Uterus (tissue), 4 donors: Measurements from ENCODE around the gene TCF3. TPM values are rescaled to one million over a fixed set of nuclear protein-coding genes. Genes with fewer than 3 reads are reported as not detected.

Source experiments
- DNase-seq, 2 donors: peaks; one replicate each; pipeline ENCODE4 v3.0.0-alpha.2; 2019 to 2020
- H3K27ac ChIP-seq, 2 donors: fragments of 200-600 bp; sonication (generic); 1 replicate in 1 of 2; 2 replicates in 1 of 2; pipeline ENCODE4 v1.5.1; 2016 to 2018
- H3K27me3 ChIP-seq, 2 donors: fragments of 200-600 bp; sonication (generic); one replicate each; pipeline ENCODE4 v1.5.1; 2018 to 2019; ENCODE audit warnings: control low read depth in 1 of 2
- H3K36me3 ChIP-seq, 2 donors: fragments of 200-600 bp; sonication (generic); one replicate each; pipeline ENCODE4 v1.5.1; 2019; ENCODE audit warnings: control low read depth in 1 of 2
- H3K4me1 ChIP-seq, 2 donors: fragments of 200-600 bp; sonication (generic); one replicate each; pipeline ENCODE4 v1.5.1; 2018 to 2019; ENCODE audit warnings: control low read depth in 1 of 2
- H3K4me3 ChIP-seq, 2 donors: fragments of 200-600 bp; sonication (generic); 1 replicate in 1 of 2; 2 replicates in 1 of 2; pipeline ENCODE4 v1.5.1; 2018 to 2019; ENCODE audit warnings: mild to moderate bottlenecking in 1 of 2
- H3K9me3 ChIP-seq, 2 donors: fragments of 200-600 bp; sonication (generic); one replicate each; pipeline ENCODE4 v1.5.1; 2019; ENCODE audit warnings: control low read depth in 1 of 2
- POLR2A ChIP-seq, 2 donors: fragments of 450-650 bp; IDR thresholded peaks; one replicate each; pipeline ENCODE4 v1.6.1; 2016; ENCODE audit warnings: antibody characterized with exemption in 2 of 2, mild to moderate bottlenecking in 1 of 2, moderate library complexity in 1 of 2
- intact Hi-C: fragments of 100-400 bp; cut with DNase I; formaldehyde crosslinking; loops from one replicate; pipeline ENCODE4 v1.15.1; 2023; ENCODE audit warnings: low total_unique reads
- total RNA-seq, 4 donors: library from RNA; depleted of rRNA in 3 of 4; stranded (reverse); fragments of >200 nt in 3 of 4; gene quantifications; one replicate each; pipeline versions ENCODE4 v1.1.0 to v1.2.4, GENCODE V29; 2014 to 2023
- TF ChIP-seq, protein P1 (sequence below), 4 experiments: fragments of 200-600 bp in 2 of 4; fragments of 450-650 bp in 2 of 4; sonication (generic) in 2 of 4; IDR thresholded peaks; one replicate each; pipeline ENCODE4 v1.5.1; 2016 to 2019; ENCODE audit warnings: antibody characterized with exemption in 4 of 4, mild to moderate bottlenecking in 2 of 4, moderate library complexity in 1 of 4
- donor health status: DM: yes; HTN: yes; CAD: no.

The TCF3 gene
- total RNA-seq, 4 donors from 2014 or later = 15.6 to 132 (median 65.7) TPM

DNA sequence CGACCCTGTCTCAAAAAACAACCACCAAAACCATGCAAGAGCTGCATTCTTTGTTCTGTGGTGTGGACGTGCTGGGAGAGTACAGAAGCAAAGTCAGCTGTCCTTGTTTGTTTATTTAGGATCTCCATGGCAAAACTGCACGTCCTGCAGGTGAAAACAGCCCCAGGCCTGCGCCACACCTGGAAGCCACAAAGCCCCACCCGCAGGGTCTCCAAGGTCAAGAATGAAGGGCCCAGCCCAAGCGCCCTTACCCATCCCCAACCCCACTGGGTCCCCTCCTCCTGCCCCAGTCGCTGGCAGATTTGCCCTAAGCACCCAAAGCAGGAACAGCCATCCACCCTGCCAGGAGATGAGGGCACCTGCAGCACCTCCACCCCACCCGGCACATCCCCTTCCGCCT lies 70.2 kb downstream of the TCF3 start:
- DNase-seq = no peak

DNA sequence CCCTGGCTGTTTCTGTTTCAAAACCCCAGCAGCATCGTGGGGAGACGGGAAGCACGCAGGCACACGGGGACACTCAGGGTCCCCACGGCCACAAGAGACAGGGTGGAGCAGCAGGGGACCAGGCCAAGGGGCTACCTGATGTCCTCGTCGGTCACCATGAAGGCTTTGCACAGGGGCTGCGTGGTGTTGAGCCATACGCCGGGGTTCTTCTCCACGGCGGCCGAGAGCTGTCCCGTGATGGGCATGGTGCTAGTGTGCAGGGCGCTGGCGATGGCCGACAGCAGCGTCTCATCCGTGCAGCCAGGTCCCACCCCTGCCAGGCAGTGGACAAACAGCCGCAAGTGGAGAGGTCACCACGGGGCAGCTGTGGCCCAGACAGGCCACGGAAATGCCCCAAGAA lies 71.5 kb downstream of the TCF3 start:
- TF ChIP-seq POLR2A (IDR thresholded peaks at IDR 0.05) = no peak
- TF ChIP-seq, protein P1, sequence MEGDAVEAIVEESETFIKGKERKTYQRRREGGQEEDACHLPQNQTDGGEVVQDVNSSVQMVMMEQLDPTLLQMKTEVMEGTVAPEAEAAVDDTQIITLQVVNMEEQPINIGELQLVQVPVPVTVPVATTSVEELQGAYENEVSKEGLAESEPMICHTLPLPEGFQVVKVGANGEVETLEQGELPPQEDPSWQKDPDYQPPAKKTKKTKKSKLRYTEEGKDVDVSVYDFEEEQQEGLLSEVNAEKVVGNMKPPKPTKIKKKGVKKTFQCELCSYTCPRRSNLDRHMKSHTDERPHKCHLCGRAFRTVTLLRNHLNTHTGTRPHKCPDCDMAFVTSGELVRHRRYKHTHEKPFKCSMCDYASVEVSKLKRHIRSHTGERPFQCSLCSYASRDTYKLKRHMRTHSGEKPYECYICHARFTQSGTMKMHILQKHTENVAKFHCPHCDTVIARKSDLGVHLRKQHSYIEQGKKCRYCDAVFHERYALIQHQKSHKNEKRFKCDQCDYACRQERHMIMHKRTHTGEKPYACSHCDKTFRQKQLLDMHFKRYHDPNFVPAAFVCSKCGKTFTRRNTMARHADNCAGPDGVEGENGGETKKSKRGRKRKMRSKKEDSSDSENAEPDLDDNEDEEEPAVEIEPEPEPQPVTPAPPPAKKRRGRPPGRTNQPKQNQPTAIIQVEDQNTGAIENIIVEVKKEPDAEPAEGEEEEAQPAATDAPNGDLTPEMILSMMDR (IDR thresholded peaks at IDR 0.05) = no peak
- H3K36me3 ChIP-seq = no peaks in the 10 kb centered on the region
- H3K27me3 ChIP-seq = no peaks in the 10 kb centered on the region
- no peak for DNase-seq
- H3K9me3 ChIP-seq = no peaks in the 10 kb centered on the region
- intact Hi-C loops = no loop called here
- no peak overlapping the region for H3K4me3 ChIP-seq
- H3K4me1 ChIP-seq = peaks cover 0 to 5% of the 10 kb centered on the region in 2 donors
- no peak overlapping the region for H3K27ac ChIP-seq

More for the DNA sequence above, 70.2 kb downstream of the TCF3 start:
- no peaks in the 10 kb centered on the region for H3K36me3 ChIP-seq
- no peaks in the 10 kb centered on the region for H3K9me3 ChIP-seq
- no peaks in the 10 kb centered on the region for H3K27me3 ChIP-seq
- no peak for TF ChIP-seq POLR2A (IDR thresholded peaks at IDR 0.05)
- TF ChIP-seq, protein P1 (IDR thresholded peaks at IDR 0.05) = no peak
- intact Hi-C loops = no loop called here
- H3K4me3 ChIP-seq = no peak overlapping the region
- peaks cover 0 to 5% of the 10 kb centered on the region in 2 donors for H3K4me1 ChIP-seq
- no peak overlapping the region for H3K27ac ChIP-seq

DNA sequence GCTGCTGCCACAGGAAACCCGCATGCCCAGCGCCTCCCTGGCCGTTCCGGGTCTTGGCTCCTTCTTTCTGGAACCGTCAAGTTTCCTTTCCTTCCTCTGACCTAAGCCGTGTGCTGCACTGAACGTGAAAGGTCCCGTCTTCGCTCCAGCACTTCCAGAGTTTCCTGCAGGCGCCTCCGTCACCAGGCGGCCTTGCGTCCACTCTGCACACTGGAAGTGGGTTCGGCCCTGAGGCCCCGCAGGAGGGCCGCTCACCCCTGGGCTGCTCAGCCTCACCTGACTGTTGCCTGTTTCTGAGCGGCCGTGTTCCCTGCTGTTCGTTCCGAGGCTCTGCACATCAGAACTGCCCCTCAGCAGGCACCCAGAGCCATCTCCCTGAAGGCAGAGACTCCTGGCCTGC lies 72.0 kb downstream of the TCF3 start:
- no peaks in the 10 kb centered on the region for H3K36me3 ChIP-seq

DNA sequence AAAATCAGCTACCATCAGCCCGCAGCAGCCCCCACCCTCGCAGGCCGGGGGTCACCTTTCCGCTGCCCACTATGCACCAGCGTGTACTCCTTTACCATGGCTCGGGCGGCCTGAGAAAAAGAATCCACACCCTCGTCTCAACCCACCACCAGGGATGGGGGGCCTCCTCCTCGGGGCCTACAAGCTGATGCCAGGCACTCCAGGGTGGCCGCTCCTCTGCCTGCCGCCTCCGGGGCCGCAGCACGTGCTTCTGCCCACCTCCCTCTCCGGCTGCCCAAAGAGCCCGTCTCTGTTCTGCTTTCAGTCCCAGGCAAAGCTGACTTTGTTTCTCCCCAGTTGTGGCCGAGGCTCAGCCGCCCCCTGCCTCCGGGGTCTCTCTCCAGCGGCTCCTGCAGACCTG lies 73.2 kb downstream of the TCF3 start:
- no peak overlapping the region for H3K4me3 ChIP-seq
- no peaks in the 10 kb centered on the region for H3K9me3 ChIP-seq
- no peak overlapping the region for H3K27ac ChIP-seq
- H3K4me1 ChIP-seq = no peaks in the 10 kb centered on the region
- no peaks in the 10 kb centered on the region for H3K36me3 ChIP-seq
- DNase-seq = no peak
- H3K27me3 ChIP-seq = no peaks in the 10 kb centered on the region
- intact Hi-C loops = no loop called here
- TF ChIP-seq, protein P1 (IDR thresholded peaks at IDR 0.05) = no peak
- no peak for TF ChIP-seq POLR2A (IDR thresholded peaks at IDR 0.05)

More for the DNA sequence above, 72.0 kb downstream of the TCF3 start:
- no peak overlapping the region for H3K4me3 ChIP-seq
- H3K27me3 ChIP-seq = no peaks in the 10 kb centered on the region
- TF ChIP-seq POLR2A (IDR thresholded peaks at IDR 0.05) = no peak
- TF ChIP-seq, protein P1 (IDR thresholded peaks at IDR 0.05) = no peak
- no peak for DNase-seq
- H3K9me3 ChIP-seq = no peaks in the 10 kb centered on the region
- intact Hi-C loops = no loop called here
- no peak overlapping the region for H3K27ac ChIP-seq
- peaks cover 0 to 5% of the 10 kb centered on the region in 2 donors for H3K4me1 ChIP-seq

DNA sequence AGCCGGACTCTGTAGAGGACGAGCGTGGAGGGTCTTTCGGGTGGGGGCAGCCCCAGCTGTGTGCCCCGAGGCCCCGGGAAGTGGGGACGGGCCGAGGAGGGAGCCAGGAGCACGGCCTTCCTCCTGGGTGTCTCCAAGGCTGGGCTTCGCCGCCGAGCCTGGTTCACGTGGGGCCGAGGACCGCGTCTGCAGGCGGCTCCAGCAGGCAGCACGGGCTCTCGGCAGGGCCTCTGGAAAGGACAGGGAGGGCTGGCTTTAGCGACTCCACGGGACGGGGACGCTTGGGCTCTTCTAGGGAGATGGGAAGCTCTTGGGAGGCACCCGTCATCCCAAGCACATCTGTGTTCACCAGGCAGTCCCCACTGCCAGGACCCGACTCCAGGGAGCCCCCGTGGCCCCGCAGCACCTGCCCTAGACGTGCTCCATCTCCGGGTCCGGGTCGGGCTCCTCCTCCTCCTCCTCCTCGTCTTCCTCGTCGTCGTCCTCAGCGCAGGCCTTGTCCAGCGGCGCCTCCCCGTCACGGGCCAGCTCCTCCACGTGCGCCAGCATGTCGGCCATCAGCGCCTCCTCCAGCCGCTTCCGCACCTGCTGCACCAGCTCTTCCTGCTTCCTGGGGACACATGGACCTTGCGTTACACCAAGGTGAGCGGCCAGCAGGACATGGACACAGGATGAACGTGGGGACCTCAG lies 74.3 kb downstream of the TCF3 start:
- no peak overlapping the region for H3K27ac ChIP-seq
- H3K27me3 ChIP-seq = no peaks in the 10 kb centered on the region
- no peak for DNase-seq
- H3K4me1 ChIP-seq = no peaks in the 10 kb centered on the region
- TF ChIP-seq POLR2A (IDR thresholded peaks at IDR 0.05) = no peak
- TF ChIP-seq, protein P1 (IDR thresholded peaks at IDR 0.05) = no peak
- H3K9me3 ChIP-seq = no peaks in the 10 kb centered on the region
- no peak overlapping the region for H3K4me3 ChIP-seq
- H3K36me3 ChIP-seq = no peaks in the 10 kb centered on the region
- intact Hi-C loops = no loop called here
